NCI-H146 treated with DMSO at 0.1 percent for 48 hours (cell line): ENCODE results near the gene TSPAN8.
"Not testable (repeated sequence)": the region's sequence is repeated elsewhere in the genome, so short reads cannot be mapped to it uniquely, and the experiment has no call there.

Source experiments
- DNase-seq: peaks from one replicate; lab custom pipeline; 2025; ENCODE audit not compliant: unreplicated experiment; lab: John Stamatoyannopoulos, UW

The TSPAN8 gene

DNA sequence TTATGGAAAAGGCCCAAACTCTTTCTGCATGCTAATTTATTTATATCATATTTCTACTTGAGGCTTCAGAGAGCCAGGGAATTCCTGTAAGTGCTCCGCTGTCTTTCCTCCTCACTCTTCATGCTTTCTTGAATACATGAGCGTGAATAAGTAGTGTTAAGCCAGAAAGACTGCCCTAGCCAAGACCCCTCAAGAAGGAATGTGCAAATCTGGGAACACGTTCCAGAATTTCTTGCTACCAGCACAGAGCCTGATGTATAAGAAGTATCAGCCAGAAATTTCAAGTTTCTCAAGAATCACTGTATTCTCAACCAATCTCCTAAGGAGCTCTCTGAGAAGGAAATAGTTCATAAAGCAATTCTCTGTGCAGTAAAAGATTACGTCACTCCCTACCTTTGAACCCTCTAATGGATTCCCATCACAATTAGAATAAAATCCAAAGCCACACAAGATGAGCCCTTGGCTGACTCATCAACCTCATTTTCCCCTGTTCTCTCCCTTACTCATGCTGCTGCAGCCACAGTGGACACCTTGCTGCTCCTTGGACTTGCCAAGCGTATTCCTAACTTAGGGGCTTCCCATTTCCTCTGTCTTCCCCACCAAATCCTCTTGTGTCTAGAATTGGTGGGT is 6.9 kb upstream of the TSPAN8 start:
- DNase-seq, result no peak

DNA sequence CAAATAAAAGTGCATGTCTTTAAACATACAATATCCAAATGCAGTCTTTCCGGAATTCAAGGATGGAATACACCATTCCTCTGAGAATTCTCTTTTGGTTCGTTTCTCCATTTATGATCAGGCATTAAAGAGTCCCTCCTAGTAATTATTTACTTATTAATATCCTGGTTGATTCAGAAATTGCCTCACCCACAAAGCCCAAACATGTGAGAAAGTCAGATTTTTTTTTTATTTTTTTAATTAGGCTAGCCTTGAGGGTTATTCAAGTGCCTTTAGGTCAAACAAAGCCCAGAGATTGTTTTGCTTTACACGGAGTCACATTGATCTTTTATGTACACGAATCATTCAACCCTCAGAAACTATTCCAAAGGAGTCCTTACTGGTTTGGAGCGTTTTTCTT is 6.4 kb upstream of the TSPAN8 start:
- no peak for DNase-seq

DNA sequence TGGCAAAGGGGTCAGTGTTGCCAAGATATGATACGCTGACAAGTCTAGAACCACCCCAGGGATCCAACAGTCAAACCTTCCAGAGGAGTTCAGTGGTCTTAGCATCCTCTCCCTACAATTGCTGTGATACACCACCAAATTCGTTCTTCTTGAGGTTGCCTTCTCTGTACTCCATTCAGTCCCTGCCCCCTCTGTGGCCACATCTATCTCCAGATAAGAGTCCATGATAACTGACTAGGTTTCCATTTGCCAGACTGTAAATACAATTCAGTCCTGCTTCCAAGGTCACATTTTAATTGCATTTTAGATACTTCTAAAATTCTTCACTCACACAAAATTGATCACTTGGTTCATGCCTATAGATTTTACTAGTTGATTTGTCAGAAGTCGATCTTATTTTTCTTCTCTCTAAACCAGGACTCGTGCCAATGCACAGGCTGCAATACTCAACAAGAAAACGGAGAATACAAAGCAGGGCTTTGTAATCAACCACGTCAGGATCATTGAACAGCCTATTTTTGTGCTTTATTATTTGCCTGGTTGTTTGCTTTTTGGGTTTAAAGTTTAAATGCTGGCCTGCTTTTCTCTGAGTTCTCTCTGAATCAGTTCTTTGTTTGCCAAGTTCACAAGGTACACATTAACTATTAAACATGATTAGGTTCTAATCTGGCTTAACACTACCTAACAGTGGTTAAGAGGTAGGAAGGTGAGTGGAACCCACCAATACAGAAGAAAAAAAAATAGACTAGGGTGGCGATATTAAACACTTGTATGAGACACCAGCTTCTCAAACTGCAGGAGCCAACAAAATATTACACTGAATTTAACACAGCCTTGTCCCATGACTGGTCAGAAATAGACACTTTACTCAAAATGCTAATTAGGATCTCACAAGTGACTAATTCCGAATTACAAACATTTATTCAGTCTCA is 5.3 kb upstream of the TSPAN8 start:
- DNase-seq, result no peak

DNA sequence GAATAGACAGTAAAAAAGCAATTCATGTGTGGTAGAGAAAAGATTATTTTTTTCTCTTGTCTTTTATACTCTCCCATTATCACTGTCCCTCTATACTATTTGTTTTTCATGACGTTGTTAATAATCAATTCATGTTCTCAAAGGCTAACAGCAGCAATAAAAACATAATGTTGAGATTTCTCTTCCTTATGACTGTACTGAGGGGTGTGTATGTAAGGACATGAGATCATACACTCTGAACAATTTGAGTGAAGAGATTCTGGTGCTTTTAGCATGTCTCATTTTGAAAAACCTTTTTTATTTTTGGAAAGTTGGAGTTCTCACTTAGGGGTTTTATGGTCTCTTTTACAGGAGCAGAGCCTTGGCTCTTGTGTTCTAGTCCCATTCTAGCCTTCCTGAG is 3.8 kb upstream of the TSPAN8 start:
- DNase-seq, result no peak

DNA sequence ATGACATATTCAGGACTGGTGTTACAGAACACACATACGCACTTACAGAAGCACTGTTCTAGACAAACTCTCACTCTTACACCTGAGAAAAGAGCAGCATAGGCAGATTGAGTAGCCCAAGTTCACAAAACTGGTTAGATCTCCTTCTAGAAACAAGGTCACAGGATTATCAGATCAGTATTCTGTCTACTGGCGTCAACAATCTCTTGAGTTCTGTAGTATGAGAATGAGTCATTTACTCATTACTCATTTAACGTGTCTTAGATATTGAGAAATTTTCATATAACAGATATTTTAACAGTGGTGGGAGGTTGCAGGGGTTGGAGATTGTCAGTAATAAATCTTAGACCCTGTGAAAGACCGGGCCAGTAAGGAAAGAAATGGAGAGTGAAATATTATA is 2.8 kb upstream of the TSPAN8 start:
- no peak for DNase-seq

DNA sequence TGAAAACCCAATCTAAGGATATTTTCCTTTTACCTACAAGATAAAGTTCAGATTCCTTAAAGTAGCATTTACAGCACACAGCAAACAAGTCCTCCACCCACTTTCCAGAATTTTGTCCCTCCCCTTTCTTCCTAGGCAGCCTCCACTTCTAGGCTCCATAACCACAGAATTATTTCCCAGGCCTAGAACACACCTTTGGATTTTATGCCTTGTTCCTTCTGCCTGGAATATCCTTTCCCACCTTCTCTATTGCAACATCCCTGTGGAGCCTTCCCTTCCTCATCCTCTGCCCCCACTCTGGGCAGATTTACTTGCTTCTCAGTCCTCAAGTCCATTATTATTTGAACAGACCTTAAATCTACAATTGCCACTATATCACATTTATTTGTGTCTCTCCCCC is 2.1 kb upstream of the TSPAN8 start:
- no peak for DNase-seq

DNA sequence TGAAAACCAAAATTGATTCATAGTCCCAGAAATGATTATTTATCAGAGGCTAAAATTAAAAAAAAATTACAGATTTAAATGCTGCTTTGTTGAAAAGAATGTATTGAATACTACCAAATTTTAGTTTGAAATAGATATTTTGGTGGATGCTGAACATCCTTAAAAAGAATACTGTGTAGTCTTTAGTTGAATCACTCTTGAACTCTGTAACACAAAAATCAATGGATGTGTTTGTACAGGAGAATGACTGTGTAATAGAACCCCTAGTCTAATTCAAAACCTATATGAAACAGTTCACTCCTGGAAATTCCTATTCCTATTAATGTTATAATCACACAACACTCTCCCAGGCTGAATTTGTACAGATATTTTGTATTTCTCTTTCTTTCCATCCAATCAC is 1.5 kb upstream of the TSPAN8 start:
- peak; percentile 13 for DNase-seq

DNA sequence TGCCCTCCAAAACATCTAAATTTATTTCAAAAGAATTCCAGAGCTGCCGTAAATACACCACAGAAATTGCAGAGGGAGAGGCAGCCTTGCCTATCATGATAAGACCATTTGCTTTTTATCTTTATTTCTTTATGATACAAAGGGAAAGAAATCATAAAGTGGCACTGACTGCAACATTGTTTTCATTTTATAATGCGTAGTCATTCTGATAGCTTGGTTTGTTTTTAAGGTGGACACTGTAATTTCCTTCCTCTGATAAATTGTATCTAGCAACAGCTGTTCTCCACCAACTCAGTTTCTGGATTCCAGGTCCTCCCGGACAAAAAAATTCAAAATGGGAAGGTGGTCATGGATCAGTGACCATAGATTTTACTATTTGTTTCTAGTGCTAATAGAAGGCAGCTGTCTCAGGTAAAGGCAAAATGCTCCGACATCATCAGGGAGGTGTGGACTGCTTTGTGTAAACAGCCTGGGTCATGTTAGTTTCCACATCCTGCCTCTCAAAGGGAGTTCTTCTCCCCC is 623 bp upstream of the TSPAN8 start:
- DNase-seq, result peak; percentile 92

DNA sequence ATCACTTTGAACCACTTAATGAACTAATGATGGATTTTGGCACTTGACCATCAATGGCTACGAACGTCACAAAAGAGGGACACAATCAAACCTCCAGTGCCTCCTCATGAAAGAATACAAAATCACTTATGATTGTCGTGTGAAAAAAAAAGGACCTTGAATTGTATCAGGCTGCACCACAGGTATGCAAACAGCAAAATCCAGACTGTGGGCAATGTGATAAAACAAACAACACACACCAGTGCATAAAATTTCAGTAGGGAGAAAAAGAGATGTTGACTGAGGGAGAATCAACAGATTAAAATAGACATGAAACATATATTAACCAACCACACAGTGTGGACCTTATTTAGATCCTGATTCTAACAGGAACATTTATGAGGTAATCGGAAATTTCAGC is 2.6 kb downstream of the TSPAN8 start:
- peak; percentile 32 for DNase-seq

DNA sequence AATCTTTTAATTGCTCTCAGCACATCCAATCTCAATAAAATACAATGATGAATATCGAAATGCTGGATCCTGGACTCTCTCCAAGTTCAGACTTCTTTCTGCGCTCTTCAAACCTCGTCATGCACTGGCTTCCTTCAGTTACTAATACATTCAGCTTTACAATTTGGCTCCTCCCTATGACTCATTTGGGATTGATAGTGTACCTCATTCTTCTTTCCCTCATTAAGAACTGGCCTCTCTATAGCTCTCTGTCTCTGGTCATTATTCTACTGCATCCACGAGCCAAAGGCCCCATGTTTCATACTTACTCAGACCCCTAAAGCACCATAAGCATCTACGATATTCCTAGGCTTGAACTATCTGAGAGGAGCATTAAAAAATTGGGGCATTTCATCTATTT is 4.9 kb downstream of the TSPAN8 start:
- DNase-seq, result no peak

DNA sequence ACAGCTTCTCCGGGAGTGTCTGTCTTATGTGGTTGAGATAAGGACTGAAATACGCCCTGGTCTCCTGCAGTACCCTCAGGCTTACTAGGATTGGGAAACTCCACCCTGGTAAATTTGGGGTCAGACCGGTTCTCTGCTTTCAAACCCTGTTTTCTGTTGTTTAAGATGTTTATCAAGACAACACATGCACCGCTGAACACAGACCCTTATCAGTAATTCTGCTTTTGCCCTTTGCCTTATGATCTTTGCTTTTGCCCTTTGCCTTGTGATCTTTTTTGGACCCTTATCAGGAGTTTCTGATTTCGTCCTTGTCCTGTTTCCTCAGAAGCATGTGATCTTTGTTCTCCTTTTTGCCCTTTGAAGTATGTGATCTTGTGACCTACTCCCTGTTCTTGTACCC is 7.8 kb downstream of the TSPAN8 start:
- not testable (repeated sequence) for DNase-seq

DNA sequence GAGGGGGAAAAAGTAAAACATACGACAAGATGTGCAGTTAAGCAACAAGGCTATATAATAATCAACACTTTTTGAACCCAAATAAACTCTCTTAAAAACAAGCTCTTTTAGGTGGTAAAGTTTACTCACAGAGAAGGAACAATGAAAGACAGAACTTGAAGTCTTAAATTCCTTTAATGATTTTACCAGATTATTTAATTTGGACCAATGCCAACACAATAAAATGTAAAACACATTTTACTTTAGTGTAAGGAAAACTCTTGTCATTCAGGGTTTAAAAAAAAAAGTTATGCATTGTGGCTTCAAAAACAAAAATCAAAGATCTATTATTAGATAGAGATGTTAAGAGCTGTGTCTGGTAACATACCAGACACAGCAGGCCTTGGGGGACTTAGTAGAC is 13.1 kb downstream of the TSPAN8 start:
- DNase-seq, result no peak

DNA sequence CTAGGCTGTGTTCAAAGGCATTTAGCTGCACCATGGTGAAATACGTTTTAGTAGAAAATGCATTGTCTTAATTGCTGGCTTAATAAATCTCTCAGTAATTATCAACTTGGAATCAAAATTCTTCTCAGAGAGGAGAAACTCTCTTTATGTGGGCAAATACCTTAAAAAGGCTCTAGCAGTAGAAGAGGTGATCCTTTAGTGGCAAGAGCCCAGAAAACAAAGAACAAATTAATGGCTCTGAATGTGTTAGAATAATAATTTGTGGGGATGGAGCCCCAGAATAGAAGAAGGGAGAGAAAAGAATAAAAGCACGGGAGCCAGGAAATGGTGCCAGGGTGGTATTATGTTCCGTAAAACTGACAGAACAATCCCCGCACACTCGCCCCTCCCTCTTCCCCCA is 14.8 kb downstream of the TSPAN8 start:
- no peak for DNase-seq

DNA sequence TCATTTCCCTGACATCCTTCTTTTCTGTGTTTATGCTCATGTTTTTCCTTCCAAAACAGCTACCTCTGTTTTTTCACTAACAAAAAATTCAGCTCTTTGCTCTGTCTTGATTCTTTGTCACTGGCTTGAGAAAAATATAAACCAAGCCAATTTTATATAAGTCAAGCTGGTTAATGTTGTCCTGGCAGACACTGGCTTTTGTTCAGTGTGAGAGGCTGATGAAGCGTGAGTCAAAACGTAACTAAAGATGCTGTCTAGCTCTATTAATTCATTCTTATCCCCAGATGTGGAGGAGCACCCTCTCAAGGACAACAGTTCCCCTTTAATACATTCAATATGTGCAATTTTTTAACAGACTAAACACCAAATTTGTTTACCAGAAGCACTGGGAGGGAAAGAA is 15.8 kb downstream of the TSPAN8 start:
- no peak for DNase-seq

DNA sequence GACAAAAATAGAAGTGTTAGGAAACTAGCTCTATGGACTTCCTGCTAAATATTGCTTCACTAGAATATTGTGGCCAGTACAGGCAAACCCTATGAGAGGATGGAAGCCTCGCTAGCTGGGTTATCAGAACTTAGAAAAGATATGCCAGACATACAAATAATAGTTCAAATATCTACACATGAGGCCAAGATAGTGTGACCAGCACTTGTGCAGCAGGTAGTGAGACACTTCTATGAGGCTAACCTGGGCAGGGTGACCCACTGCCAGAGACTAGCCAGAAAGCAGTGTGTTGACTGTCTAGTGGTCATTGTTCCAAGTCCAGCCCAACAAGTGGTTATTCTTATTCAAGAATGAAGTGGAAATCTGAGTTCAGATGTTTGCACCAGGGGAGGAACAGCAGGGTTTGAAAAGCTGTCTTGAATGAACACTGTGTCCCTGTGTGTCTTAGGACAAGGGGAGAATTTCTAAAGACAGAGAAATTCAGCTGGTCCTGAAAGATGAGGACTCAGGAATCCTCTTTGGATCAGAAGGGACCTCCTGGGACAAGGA is 16.3 kb downstream of the TSPAN8 start:
- no peak for DNase-seq

DNA sequence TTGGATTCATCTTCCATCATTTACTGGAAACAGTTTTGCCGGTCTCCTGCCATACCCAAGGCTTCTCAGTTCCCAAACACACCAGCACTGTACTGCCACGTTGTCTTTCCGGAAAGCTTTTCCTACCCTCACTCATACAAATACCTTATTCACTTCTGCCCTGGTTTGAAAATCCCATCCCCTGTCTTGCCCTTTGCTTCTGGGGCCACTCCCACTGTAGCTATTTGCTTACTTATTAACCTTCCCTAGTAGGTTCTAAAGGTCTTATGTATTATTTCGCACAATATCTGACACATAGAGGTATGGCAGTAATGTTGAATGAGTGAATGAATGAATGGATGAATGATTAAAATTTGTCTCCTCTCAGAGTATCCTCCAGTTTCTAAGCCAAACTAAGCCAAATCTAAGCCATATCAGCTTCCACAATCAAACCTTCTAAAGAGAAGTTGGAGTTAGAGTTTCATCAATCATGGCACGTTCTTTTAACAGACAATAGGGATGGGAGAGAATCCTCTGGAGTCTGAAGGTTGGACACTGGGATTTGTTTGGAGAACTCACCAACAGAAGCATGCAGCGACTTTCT is 18.6 kb downstream of the TSPAN8 start:
- no peak for DNase-seq

DNA sequence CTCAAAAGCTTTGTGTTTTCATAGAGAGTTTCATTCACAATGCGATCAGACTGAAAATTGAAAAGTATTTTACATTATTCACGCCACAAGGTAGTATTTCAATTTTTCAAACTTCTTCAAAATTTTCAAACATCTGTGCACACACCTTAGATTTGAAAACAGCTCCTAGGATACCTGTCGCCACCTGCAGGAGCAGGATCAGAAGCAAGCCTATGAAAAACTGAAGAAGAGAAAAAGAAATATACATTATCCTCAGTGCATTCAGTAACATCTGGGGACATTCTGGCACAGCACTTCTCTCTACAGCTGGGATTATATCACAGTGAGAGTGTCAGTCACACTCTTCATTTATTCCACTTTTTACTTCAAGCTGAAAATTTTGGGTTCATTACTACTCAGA is 19.8 kb downstream of the TSPAN8 start:
- no peak for DNase-seq

DNA sequence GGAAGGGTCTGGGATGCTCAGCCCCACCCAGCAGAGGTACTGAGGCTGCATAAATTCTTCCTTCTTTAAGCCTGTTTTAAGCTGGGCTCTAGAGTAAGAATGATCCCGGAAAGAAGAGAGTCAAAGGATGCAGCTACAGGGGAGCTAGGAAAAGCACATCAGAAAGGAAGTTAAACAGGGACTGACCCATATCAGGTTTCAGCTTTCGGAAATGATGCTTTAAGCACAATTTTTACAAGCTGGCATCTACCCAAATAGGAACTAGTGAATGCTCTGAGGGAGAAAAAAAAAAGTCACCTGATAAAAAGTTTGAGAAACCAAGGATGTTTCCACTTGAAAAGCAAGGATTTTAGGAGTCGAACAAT is 22.0 kb downstream of the TSPAN8 start:
- no peak for DNase-seq

DNA sequence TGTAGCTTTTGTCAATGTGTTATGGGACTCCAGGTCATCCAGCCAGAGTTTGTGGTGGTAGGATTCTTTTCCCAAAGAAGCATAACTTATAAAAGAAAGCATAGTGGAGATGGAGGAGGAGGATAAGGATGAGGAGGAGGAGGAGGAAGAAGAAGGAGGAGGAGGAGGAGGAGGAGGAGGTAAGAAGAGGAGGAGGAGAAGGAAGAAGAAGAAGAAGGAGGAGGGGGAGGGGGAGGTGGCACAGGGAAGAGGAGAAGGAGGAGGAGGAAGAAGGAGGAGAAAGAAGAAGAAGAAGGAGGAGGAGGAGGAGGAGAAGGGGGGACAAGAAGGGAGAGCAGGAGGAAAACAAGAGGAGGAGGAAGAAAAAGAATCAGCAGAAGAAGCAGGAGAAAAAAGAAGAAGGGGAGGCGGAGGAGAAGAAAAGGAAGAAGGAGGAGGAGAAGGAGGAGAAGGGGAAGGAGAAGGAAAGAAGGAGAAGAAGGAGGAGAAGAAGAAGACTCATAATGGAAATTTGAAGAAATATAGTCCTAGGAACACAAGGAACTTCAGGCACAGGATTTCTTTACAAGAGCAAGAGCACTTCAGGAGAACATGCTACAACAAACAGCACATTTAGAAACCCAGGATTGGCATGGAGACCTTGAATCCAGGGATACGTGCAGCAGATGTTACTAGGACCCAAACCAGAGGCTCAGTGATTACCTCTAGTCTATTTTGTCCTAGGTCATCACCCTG is 22.6 kb downstream of the TSPAN8 start:
- DNase-seq, result no peak

DNA sequence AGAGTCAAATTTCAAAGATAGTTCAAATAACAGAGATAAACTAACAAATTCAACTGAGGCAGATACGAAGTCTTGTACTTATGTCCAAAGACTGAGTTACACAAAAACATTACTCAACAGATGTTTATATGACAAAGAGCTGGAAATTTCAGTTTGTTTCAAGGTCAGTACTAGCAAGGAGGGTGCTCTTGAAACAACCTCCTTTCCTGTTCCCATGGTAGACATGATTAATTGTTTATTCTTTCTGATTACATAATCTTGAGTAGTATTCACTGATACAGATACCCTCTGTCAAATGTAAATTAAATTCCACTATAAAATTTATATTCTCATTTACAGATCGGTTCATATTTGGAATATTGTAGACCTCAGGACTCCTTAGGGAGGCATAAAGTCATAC is 23.4 kb downstream of the TSPAN8 start:
- no peak for DNase-seq

DNA sequence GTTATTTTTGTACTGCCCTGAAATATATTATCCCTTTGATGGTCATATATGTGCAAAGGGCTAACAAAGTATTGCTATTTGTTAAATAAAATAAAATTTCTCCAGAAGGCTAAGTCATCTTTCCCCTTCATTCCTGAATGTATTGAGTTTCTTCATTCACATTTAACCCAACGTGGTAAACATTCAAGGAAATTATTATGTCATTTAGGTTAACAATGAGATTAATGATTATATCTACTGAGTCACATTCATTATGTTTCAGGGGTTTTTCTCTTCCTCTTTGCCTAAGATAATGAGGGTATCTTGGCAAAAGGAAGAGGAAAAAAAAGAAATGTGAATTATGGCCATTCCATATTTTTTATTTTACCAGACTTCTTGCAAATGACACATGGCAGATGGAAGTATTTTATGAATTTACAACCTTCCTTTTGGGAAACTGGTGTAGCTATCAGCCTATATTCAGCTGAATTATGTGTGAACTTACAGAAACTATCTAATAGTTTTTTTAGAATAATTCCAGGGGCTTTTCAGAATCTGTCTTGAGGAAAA is 27.2 kb downstream of the TSPAN8 start:
- no peak for DNase-seq
